Stimulated activated CD4-positive, alpha-beta T cell treated with anti-CD3 and anti-CD28 coated beads, Interleukin-12 subunit alpha, Interleukin-12 subunit beta, amount 100 ng/mL, for 24 hours (primary cell): ENCODE data around the gene GOLGA6D.
"Not testable (repeated sequence)": the region's sequence is repeated elsewhere in the genome, so short reads cannot be mapped to it uniquely, and the experiment has no call there.

Experiments
- DNase-seq, 2 experiments: peaks; one replicate each; pipeline ENCODE4 v3.0.0-alpha.2; 2020; ENCODE audit warnings: low read depth in 2 of 2

The GOLGA6D gene

DNA sequence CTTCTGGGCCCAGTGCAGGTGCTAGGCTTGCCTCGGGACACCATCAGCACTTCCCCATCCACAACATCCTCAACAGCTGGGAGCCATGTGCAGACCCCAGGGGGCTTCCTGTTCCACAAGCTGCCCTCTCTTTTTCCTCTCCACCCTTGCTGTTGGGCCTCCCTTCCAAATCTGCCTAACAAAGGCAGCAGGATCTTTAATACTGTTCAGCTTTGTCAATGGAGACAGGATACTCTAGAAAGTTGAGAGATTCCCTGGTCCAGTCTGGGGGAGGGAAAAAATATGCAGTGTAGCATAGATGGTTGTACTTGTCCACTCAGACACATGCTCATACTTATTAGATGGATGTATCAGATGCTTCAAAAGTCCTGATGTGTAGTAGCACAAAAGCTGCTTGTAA lies 4.1 kb upstream of the GOLGA6D start:
- DNase-seq: not testable (repeated sequence)

DNA sequence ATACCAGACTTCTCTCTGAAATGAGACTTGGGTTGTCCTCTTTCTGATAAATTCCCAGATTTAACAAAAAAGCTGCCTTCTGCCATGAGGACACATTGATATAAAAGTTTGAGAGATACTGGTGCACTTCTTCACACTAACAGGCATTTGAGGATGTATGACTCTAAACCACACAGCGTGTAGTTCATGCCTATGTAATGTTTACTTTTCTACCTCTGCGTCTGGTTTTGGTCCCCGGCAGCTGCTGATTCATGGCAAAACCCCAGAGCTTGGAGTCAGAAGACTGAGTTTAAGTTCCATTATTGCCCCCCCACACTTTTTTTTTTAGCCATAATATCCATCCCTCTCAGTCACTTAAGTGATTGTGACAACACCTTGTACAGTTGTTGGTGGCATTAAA lies 1.5 kb downstream of the GOLGA6D start:
- not testable (repeated sequence) for DNase-seq

GRCh38 chr15:75293660-75294059 lies 11.0 kb downstream of the GOLGA6D start:
- not testable (repeated sequence) for DNase-seq

GRCh38 chr15:75298541-75299310 lies 16.1 kb downstream of the GOLGA6D start:
- DNase-seq: not testable (repeated sequence)

DNA sequence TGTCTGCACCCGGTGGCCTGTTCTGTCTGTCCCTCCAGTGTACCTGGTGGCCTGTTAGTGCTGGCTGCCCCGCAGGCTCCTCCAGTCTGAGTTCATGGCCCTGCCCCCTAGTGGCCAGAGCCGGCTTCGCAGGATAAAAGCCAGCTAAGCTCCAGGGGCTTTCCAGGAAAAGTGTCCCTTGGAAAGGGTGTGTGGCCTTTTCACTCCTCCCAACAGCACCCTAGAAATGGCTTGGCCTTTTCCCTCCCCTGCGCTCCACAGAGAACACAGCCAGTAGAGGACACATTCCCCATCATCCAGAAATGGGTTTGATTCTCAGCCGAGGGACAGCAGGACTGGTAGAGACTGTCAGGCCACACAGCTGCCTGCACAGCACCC lies 16.7 kb downstream of the GOLGA6D start:
- DNase-seq: peak; percentile 22 to 49

DNA sequence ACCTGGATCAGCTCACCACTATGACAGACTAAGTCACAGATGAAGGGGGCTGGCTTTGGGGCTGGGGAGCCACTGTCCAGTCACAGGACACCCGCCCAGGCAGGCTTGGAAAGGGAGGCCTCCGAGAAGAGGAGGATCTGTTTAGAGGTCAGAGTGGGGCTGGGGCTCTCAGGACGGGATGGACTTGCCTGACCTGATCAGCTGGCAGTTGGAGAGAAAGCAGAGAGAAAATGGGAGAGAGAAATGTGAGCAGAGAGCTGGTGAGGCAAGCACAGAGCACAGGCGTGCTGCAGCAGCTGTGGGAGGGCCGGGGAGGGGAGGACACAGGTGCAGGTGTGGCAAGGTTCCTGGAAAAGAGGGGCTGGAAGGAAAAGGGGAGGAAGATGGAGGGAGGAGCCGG lies 17.4 kb downstream of the GOLGA6D start:
- not testable (repeated sequence) for DNase-seq

DNA sequence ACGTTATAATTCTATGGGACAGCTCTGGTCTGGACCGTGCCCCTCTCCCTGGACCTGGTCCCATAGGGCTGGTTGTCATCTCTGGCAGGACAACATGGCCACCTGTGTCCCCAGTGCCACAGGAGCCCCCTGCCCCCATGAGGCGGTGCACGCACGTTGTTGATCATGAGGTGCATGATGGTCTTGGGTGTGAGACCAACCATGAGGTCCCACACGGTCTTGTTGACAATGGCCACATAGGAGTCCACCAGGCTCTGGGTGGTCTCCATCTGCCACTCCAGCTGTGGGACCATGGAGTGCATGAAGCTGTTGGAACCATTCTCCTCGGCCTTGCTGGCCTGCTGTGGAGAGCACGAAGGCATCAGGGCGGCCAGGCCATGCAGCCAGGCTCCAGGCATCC lies 19.7 kb downstream of the GOLGA6D start:
- no peak for DNase-seq

GRCh38 chr15:75302753-75303152 lies 20.1 kb downstream of the GOLGA6D start:
- DNase-seq: not testable (repeated sequence)

DNA sequence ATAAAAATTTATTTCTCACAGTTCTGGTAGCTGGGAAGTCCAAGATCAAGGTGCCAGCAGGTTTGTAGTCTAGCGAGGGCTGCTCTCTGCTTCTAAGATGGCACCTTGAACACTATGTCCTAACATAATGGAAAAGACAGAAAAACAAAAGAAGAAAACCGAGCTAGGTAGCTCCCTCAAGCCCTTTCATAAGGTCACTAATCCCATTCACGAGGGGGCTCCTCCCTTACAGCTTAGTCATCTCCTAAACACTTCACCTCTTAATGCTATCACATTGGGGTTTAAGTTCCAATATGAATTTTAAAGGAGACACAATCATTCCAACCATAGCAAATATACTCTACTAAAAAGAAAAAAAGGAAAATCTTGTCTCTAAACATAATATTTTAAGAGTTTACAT lies 23.6 kb downstream of the GOLGA6D start:
- no peak for DNase-seq

DNA sequence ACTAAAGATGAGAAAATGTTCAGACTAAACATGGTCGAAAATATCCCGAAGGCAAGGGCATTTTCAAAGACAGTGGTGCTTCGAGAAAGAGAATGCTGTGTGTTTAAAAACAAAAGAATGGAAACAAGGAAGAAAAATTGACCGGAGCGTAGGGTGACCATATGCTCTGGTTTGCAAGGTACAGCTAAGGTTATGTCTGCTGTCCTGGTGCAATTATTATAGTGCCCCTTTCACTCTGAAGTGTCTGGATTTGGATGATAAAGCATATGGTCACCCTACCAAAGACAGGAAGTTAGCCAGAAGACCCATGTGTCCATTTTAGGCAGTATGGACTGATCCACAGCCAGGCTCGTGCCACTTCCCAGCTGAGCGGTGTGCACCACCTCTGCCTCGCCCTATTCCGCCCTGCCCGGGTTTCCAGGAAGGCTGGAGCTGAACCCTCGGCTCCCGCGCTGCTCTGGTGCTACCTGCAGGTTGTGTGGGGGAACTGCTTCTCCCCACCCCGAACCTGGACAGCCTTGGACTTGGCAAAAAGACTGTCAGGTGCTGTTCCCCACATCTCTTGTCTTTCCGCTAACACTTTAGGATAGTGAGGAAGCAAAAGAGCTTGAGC lies 25.2 kb downstream of the GOLGA6D start:
- DNase-seq: no peak

GRCh38 chr15:75309711-75310110 lies 27.1 kb downstream of the GOLGA6D start:
- DNase-seq: no peak

DNA sequence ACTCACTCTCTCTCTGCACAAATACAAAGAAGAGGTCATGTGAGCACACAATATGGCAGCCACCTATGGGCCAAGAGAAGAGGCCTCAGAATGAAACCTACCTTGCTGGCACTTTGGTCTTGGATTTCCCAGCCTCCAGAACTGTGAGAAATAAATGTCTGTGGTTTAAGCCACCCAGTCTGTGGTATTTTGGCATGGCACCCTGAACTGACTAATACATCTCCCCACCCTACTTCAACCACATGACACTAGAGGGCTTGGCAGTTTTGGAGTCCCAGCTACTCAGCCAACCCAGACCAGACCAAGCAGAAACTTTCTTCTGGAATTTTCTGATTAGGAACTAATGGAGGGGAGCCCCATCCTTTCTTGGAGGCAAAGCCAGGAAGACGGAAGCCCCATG lies 29.9 kb downstream of the GOLGA6D start:
- not testable (repeated sequence) for DNase-seq

GRCh38 chr15:75313116-75313845 lies 30.6 kb downstream of the GOLGA6D start:
- DNase-seq: no peak

- no peak for DNase-seq
Observed at GRCh38 chr15:75314552-75315290, 32.1 kb downstream of the GOLGA6D start.

DNA sequence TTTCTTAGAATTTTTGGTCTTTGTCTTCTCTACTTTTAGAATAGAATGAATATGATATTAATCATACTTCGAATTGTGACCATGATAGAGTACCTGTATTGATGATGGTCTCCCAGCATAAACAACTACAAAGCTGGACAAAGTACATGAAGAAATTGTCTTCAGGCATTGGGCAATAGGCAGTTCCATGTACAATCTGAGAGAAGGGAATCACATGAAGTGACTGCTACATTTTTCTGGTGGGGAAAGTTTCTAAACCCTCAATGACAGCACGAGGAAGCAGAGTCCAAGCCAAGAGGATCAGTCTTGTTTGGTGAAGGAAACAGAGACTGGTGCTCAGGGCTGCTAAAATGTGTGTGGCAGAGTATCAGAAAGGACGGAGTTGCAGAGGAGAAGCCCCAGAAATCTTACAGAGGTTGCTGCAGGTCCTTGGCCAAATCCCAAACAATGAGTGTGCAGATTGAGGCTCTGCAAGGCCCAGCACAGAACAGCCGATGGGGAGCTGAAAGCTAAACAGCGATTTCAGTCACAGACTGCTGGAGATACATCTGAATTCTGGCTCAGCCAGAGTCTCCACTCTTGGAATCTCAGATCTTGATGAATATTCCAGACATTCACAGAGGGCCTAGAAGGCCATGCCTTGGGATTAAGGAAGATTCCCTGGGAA lies 36.7 kb downstream of the GOLGA6D start:
- not testable (repeated sequence) for DNase-seq

- no peak for DNase-seq
Observed at GRCh38 chr15:75321711-75322110, 39.1 kb downstream of the GOLGA6D start.

GRCh38 chr15:75325922-75326321 lies 43.3 kb downstream of the GOLGA6D start:
- DNase-seq: no peak

DNA sequence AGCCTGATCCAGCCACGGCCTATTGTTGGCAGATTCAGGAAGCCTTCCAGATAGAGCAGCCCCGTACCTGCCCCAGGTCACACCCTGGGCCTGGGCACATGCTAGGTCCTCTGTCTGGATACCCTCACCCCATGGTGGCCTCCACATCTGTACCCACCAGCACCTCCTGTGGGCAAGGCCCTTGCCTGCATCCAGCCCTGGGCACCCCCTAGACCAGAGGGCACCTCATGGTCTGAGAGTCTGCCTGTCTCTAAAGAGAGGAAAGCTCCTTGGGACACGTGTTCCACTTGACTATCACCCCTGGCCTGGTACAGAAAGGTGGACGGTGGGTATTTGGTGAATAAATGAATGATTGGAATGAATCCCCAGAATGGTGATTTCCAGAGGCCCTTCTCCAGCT lies 44.4 kb downstream of the GOLGA6D start:
- no peak for DNase-seq

GRCh38 chr15:75327491-75327890 lies 44.9 kb downstream of the GOLGA6D start:
- DNase-seq: no peak

GRCh38 chr15:75328493-75329314 lies 46.1 kb downstream of the GOLGA6D start:
- DNase-seq: no peak

- DNase-seq: no peak
Observed at GRCh38 chr15:75329571-75329970, 46.9 kb downstream of the GOLGA6D start.
